ENCODE data around the gene PTPRN. TPM values are rescaled to one million over a fixed set of nuclear protein-coding genes. Genes with fewer than 3 reads are reported as not detected.

PTPRN gene
- total RNA-seq, 1 donor from 2014 or later = 0.23 TPM

DNA sequence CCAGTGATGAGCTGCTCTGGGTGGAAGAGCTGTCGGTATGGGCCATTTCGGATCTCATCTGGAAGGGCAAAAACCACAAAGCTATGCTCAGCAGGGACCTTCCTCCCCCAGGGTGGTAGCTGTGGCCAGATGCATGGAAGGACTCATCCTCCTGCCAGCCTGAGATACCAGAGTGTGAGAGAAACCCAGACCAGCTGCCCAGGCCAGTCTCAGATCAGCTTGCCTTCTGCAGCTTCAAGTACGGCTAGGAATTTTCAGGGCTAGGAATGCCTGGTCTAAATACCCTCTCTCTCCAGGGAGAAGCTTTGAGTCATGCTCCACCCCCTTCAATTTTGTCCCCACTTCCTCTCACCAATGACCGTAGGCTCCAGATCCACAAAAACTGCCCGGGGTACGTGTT is 57.5 kb downstream of the PTPRN start:
- intact Hi-C loops (cut with micrococcal nuclease) = loop anchor here (2.0 to 10.0 kb wide), 4 partner anchors 43 to 1027 kb away; partner anchors contain the start of genes CHPF and CTDSP1
- peak overlapping the region; percentile 93 for H3K4me3 Mint-ChIP-seq
- peaks cover 74% of the 10 kb centered on the region for H3K4me1 Mint-ChIP-seq (ENCODE audit: low read depth)
- H3K27me3 Mint-ChIP-seq (ENCODE audit: insufficient read depth) = no peaks in the 10 kb centered on the region
- H3K9me3 Mint-ChIP-seq = no peaks in the 10 kb centered on the region
- H3K36me3 Mint-ChIP-seq (ENCODE audit: low read depth) = peaks cover 34% of the 10 kb centered on the region
- H3K27ac Mint-ChIP-seq = peak overlapping the region; percentile 88
- DNase-seq (ENCODE audit: low spot score) = no peak

GRCh38 chr2:219250049-219250781 is 59.0 kb downstream of the PTPRN start:
- Mint-ChIP-seq H3K27ac (peak overlapping the region; percentile 88), H3K9me3 (no peaks in the 10 kb centered on the region), H3K27me3 (ENCODE audit: insufficient read depth) (no peaks in the 10 kb centered on the region), H3K36me3 (ENCODE audit: low read depth) (peaks cover 34% of the 10 kb centered on the region), H3K4me1 (ENCODE audit: low read depth) (peaks cover 73% of the 10 kb centered on the region), H3K4me3 (peak overlapping the region; percentile 93)
- intact Hi-C loops (cut with micrococcal nuclease) = loop anchor here (5.0 to 10.0 kb wide), 2 partner anchors 853 to 1025 kb away; partner anchors contain the start of gene CTDSP1
- DNase-seq (ENCODE audit: low spot score) = no peak

DNA sequence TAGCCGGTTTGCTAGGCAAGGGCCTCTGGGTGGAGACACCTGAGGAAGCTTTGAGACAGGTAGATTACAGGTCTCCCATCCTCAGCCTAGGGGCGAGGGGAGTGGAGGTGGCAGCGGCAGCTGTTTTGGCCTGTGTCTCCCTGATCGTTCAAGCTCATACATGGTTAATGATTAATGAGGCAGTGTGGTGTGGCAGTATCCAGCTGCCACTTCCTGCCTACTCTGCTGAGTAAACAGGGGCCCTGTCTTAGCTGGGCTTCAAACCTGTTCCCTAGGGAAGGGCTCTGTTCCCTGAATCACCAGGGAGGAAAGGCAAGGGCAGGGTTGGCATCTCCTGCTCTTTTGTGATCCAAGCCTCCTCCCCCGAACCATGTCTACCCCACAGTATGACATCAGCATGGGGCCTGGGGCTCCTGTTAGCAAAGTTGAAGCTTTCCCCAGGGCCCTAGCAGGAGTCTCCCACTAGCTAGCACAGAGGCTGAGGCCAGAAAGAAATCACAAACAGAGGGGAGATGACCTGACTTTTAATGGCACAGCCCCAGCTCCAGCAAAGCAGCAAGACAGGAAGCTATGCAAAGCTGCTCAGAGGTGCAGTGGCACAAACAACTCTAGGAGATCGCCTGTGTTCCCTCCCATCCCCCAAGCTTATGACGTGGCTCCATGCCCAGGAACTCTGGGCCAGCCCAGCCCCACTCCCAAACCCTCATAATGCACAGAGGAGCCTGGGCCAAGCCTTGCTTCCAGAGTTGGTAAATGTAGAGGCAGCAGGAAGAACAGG is 59.8 kb downstream of the PTPRN start:
- DNase-seq (ENCODE audit: low spot score) = peak; percentile 44
- H3K27ac Mint-ChIP-seq = peak overlapping the region; percentile 88
- H3K4me1 Mint-ChIP-seq (ENCODE audit: low read depth) = peaks cover 72% of the 10 kb centered on the region
- peaks cover 34% of the 10 kb centered on the region for H3K36me3 Mint-ChIP-seq (ENCODE audit: low read depth)
- intact Hi-C loops (cut with micrococcal nuclease) = loop anchor here (10.0 kb wide), 1 partner anchor 535 kb away; the partner anchor contains the start of gene TTLL4
- peak overlapping the region; percentile 93 for H3K4me3 Mint-ChIP-seq
- H3K9me3 Mint-ChIP-seq = no peaks in the 10 kb centered on the region
- H3K27me3 Mint-ChIP-seq (ENCODE audit: insufficient read depth) = no peaks in the 10 kb centered on the region

GRCh38 chr2:219248845-219249202 is 60.4 kb downstream of the PTPRN start:
- H3K4me3 Mint-ChIP-seq = peak overlapping the region; percentile 93
- H3K9me3 Mint-ChIP-seq = no peaks in the 10 kb centered on the region
- peaks cover 34% of the 10 kb centered on the region for H3K36me3 Mint-ChIP-seq (ENCODE audit: low read depth)
- no peak for DNase-seq (ENCODE audit: low spot score)
- intact Hi-C loops (cut with micrococcal nuclease) = loop anchor here (10.0 kb wide), 1 partner anchor 534 kb away; the partner anchor contains the start of gene TTLL4
- peaks cover 75% of the 10 kb centered on the region for H3K4me1 Mint-ChIP-seq (ENCODE audit: low read depth)
- H3K27ac Mint-ChIP-seq = peak overlapping the region; percentile 88
- no peaks in the 10 kb centered on the region for H3K27me3 Mint-ChIP-seq (ENCODE audit: insufficient read depth)

DNA sequence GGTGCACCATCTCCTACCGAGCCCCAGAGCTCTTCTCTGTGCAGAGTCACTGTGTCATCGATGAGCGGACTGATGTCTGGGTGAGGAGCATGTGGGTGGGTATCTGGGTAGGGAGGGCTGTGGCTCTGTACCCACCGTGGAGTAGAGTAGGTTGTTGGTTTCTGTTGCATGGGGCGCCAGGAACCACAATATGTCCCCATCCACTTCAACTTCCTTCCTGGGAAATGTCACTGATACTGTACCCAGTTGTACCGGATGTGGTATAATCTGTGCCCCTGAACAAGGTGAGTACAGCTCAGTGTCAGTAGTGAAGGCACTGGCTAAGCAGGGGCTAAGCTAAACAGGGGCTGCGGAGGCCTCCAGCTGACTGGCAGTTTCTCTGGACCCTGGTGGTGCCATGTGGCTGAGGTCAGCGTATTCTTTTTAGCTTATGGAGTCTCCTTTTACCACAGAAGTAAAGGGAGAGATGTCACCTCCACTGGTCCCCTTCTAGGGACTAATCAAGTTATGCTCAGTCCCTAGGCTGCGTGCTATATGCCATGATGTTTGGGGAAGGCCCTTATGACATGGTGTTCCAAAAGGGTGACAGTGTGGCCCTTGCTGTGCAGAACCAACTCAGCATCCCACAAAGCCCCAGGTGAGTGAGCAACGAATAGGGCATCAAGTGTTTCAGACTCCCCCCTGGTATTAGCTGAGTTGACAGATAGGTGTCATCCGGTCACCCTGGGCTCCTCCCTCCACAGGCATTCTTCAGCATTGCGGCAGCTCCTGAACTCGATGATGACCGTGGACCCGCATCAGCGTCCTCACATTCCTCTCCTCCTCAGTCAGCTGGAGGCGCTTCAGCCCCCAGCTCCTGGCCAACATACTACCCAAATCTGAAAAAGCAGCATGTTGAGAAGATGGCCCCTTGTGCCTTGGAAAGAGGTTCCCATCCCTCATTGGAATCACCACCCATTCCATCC is 61.2 kb downstream of the PTPRN start:
- peak; percentile 55 for DNase-seq (ENCODE audit: low spot score)
- H3K9me3 Mint-ChIP-seq = no peaks in the 10 kb centered on the region
- H3K4me1 Mint-ChIP-seq (ENCODE audit: low read depth) = peaks cover 75% of the 10 kb centered on the region
- H3K27ac Mint-ChIP-seq = peak overlapping the region; percentile 99
- peak overlapping the region; percentile 99 for H3K4me3 Mint-ChIP-seq
- H3K27me3 Mint-ChIP-seq (ENCODE audit: insufficient read depth) = no peaks in the 10 kb centered on the region
- peaks cover 34% of the 10 kb centered on the region for H3K36me3 Mint-ChIP-seq (ENCODE audit: low read depth)
- intact Hi-C loops (cut with micrococcal nuclease) = loop anchor here (10.0 kb wide), 1 partner anchor 533 kb away; the partner anchor contains the start of gene TTLL4

GRCh38 chr2:219246559-219246958 is 62.6 kb downstream of the PTPRN start:
- no peak for DNase-seq (ENCODE audit: low spot score)
- Mint-ChIP-seq H3K4me1 (ENCODE audit: low read depth) (peaks cover 69% of the 10 kb centered on the region), H3K9me3 (no peaks in the 10 kb centered on the region), H3K4me3 (peak overlapping the region; percentile 99), H3K27me3 (ENCODE audit: insufficient read depth) (no peaks in the 10 kb centered on the region), H3K36me3 (ENCODE audit: low read depth) (peaks cover 28% of the 10 kb centered on the region), H3K27ac (peak overlapping the region; percentile 99)
- intact Hi-C loops (cut with micrococcal nuclease) = loop anchor here (10.0 kb wide), 1 partner anchor 532 kb away; the partner anchor contains the start of gene TTLL4

DNA sequence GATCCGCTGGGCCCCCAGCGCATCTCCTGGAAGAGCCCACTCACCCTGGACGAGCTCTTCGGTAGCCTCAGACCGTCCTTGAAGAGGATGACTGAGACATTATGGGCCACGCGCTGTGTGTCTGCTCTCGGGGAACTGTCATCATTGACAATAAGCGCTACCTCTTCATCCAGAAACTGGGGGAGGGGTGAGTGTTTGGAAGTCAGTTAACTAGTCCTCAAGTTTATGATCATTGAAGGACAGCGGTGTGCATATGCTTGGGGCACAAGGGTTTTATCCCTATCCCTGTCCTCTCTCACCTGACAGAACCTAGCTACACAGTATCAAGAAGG is 63.3 kb downstream of the PTPRN start:
- H3K27me3 Mint-ChIP-seq (ENCODE audit: insufficient read depth) = no peaks in the 10 kb centered on the region
- H3K9me3 Mint-ChIP-seq = no peaks in the 10 kb centered on the region
- no peak for DNase-seq (ENCODE audit: low spot score)
- intact Hi-C loops (cut with micrococcal nuclease) = loop anchor here (1.0 to 10.0 kb wide), 9 partner anchors 7 to 531 kb away; partner anchors contain the start of genes ANKZF1, ATG9A, DNAJB2 and NHEJ1
- H3K4me3 Mint-ChIP-seq = peak overlapping the region; percentile 99
- peak overlapping the region; percentile 99 for H3K27ac Mint-ChIP-seq
- peaks cover 62% of the 10 kb centered on the region for H3K4me1 Mint-ChIP-seq (ENCODE audit: low read depth)
- H3K36me3 Mint-ChIP-seq (ENCODE audit: low read depth) = peaks cover 26% of the 10 kb centered on the region

DNA sequence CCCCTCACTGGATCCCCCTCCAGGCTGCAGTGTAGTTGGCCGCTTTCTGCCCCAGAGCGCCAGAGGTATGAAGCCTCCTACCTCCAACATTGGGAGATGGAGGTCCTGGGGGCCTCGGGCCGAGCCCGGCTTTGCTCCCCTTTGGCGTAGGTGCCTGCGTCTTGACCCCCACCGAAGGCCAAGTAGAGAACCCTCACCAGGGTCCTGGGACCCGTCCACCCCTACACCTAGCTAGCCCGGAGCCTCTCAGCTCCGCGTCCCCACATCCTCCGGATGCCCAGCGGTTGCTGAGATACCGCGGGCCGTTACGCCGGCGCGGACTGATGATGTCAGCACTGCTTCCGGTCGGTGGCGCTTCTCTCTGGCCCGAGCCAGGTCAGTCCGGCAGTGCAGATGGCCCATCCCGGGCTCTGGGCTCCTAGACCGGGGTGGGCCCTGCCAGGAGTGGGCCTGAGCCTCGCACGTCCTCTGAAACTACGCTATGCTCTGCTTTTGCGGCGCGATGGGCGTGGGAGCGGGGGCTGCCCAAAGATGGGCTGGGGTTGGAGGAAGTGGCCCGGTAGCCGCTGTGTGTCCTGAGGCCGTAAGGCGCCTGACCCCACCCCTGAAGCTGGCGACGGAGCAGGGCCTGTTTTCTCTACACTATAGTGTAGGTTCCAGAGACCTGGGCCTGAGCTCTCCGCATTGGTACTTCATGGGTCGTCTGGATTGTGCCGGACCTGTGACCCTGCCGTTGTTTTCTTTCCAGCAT is 63.9 kb downstream of the PTPRN start, which contains the start of the genes GLB1L and STK16:
TSS of gene GLB1L (minus strand) at position 297 of the 751 bp plus-strand sequence. CDS start 1,871 bp downstream, outside the sequence.
TSS of gene STK16 (plus strand) at position 332 of the 751 bp plus-strand sequence. CDS start 521 bp downstream, outside the sequence.
- no peaks in the 10 kb centered on the region for H3K9me3 Mint-ChIP-seq
- peaks cover 57% of the 10 kb centered on the region for H3K4me1 Mint-ChIP-seq (ENCODE audit: low read depth)
- DNase-seq (ENCODE audit: low spot score) = peak; percentile 89
- peaks cover 21% of the 10 kb centered on the region for H3K36me3 Mint-ChIP-seq (ENCODE audit: low read depth)
- H3K27me3 Mint-ChIP-seq (ENCODE audit: insufficient read depth) = no peaks in the 10 kb centered on the region
- H3K4me3 Mint-ChIP-seq = peak within 1 kb of the TSS; percentile 99
- H3K27ac Mint-ChIP-seq = peak within 1 kb of the TSS; percentile 99
- intact Hi-C loops (cut with micrococcal nuclease) = loop anchor here (1.0 to 10.0 kb wide), 9 partner anchors 8 to 531 kb away; partner anchors contain the start of genes ANKZF1, ATG9A, DNAJB2 and NHEJ1

DNA sequence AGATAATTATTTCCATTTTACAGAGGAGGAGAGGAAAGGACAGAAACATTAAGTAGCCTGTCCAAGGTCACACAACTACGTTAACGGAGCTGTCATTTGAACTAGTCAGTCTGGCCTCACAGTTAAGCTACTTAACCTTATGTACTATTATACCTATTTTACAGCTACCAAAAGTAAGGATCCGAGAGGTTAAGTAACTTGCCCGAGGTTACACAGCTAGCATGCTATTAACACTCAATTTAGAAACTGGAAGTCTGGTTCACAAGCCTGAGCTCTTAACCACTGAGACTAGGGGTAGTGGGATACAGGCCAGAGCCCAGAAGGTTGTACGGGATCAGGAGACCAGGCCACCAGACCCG is 64.4 kb downstream of the PTPRN start:
- Mint-ChIP-seq H3K27ac (peak overlapping the region; percentile 99), H3K4me3 (peak overlapping the region; percentile 99), H3K27me3 (ENCODE audit: insufficient read depth) (no peaks in the 10 kb centered on the region), H3K36me3 (ENCODE audit: low read depth) (peaks cover 16% of the 10 kb centered on the region), H3K9me3 (no peaks in the 10 kb centered on the region), H3K4me1 (ENCODE audit: low read depth) (peaks cover 51% of the 10 kb centered on the region)
- intact Hi-C loops (cut with micrococcal nuclease) = loop anchor here (1.0 to 10.0 kb wide), 9 partner anchors 9 to 530 kb away; partner anchors contain the start of genes ANKZF1, ATG9A, DNAJB2 and NHEJ1
- no peak for DNase-seq (ENCODE audit: low spot score)

- H3K27me3 Mint-ChIP-seq (ENCODE audit: insufficient read depth) = no peaks in the 10 kb centered on the region
- no peaks in the 10 kb centered on the region for H3K9me3 Mint-ChIP-seq
- intact Hi-C loops (cut with micrococcal nuclease) = loop anchor here (10.0 kb wide), 1 partner anchor 529 kb away; the partner anchor contains the start of gene TTLL4
- peaks cover 6% of the 10 kb centered on the region for H3K36me3 Mint-ChIP-seq (ENCODE audit: low read depth)
- peak overlapping the region; percentile 52 for H3K27ac Mint-ChIP-seq
- H3K4me1 Mint-ChIP-seq (ENCODE audit: low read depth) = peaks cover 37% of the 10 kb centered on the region
- peak overlapping the region; percentile 50 for H3K4me3 Mint-ChIP-seq
- no peak for DNase-seq (ENCODE audit: low spot score)
These were observed 65.9 kb downstream of the PTPRN start for GRCh38 chr2:219243291-219243761.
